Psoas muscle (tissue), 8 donors: Measurements from ENCODE around the gene MAMSTR. TPM values are rescaled to one million over a fixed set of nuclear protein-coding genes. Genes with fewer than 3 reads are reported as not detected.

ENCODE experiments used
- ATAC-seq, 4 donors: fragments of 200-7000 bp; cut with Tn5 transposase; one replicate each; pipeline ENCODE4 v1.9.1; 2020; ENCODE audit warnings: moderate library complexity in 3 of 4, mild to moderate bottlenecking in 2 of 4
- DNase-seq, 2 donors: peaks; one replicate each; pipeline ENCODE4 v3.0.0-alpha.2; 2020
- H3K27ac ChIP-seq: fragments of 200-600 bp; one replicate; pipeline ENCODE4 v1.8.0; 2022
- H3K27me3 ChIP-seq, 3 donors: fragments of 200-600 bp in 1 of 3; one replicate each; pipeline versions ENCODE4 v1.6.1 to v1.8.0; 2013 to 2022; ENCODE audit warnings: low read length in 2 of 3, mild to moderate bottlenecking in 2 of 3, moderate library complexity in 1 of 3; ENCODE audit not compliant: insufficient read depth in 3 of 3
- H3K36me3 ChIP-seq, 2 donors: fragments of 200-600 bp in 1 of 2; one replicate each; pipeline versions ENCODE4 v1.6.1 to v1.8.0; 2013 to 2022; ENCODE audit warnings: low read depth in 1 of 2, mild to moderate bottlenecking in 1 of 2, moderate library complexity in 1 of 2; ENCODE audit not compliant: insufficient read depth in 1 of 2
- H3K4me1 ChIP-seq: fragments of 200-600 bp; one replicate; pipeline ENCODE4 v1.8.0; 2022
- H3K4me3 ChIP-seq: fragments of 200-600 bp; one replicate; pipeline ENCODE4 v1.8.0; 2022; ENCODE audit warnings: mild to moderate bottlenecking
- H3K9me3 ChIP-seq: fragments of 200-600 bp; one replicate; pipeline ENCODE4 v1.8.0; 2022
- CTCF ChIP-seq: fragments of 200-600 bp; IDR thresholded peaks from one replicate; pipeline ENCODE4 v1.8.0; 2022; ENCODE audit warnings: antibody characterized with exemption
- WGBS, 3 donors: extraction: QIAGEN DNeasy Blood & Tissue Kit; methylation state at CpG; one replicate each; pipeline versions ENCODE4 v1.1.6 to v1.1.7; 2013; 5-methylcytosine and 5-hydroxymethylcytosine counted together
- intact Hi-C, 2 donors: fragments of 100-400 bp; cut with DNase I; formaldehyde crosslinking; loops; one replicate each; pipeline versions ENCODE4 v1.11.0 to v1.14.2; 2022
- polyA plus RNA-seq, 3 donors: library from polyadenylated mRNA; stranded (reverse); fragments of 200-250 nt; gene quantifications; one replicate each; pipeline ENCODE4 v1.2.3, GENCODE V29; 2013
- total RNA-seq, 4 donors: library from RNA; stranded (reverse); fragmentation: NEBNext Ultra II Directional in 2 of 4; extraction: Animal tissue kit (Norgen Biotek cat#: 25700) in 2 of 4; gene quantifications; one replicate each; pipeline versions ENCODE4 v1.2.1 to v1.2.4, GENCODE V29; 2021 to 2023
- donor health status: healthy with polysubstance abuse.
- donor health status: DM: no; HTN: no; CAD: no; lungs with moderate emphysema.
- donor health status: Bipolar disorder and iron deficiency.
- donor health status: healthy.
- donor health status: DM: yes; HTN: yes; CAD: no.
- donor health status: DM: no; HTN: no; CAD: no.
- donor health status: DM: no; HTN: no; CAD: no.
- donor health status: DM: yes; HTN: yes; CAD: no.

MAMSTR gene
- total and polyA plus RNA-seq, 7 donors, result 3.1 to 50.9 (median 10.5) TPM

GRCh38 chr19:48674216-48674809 lies 45.2 kb downstream of the MAMSTR start:
- TF ChIP-seq CTCF, result no peak
- peak in 1 of 4 donors; percentile 13 for ATAC-seq
- intact Hi-C loops, result loop anchor here (10.0 kb wide), 2 partner anchors 160 to 170 kb away; partner anchors contain the start of gene HSD17B14 (in 1 of the 2)
- Histone ChIP-seq H3K4me3 (no peak overlapping the region), H3K9me3 (no peaks in the 10 kb centered on the region), H3K27me3 (no peaks in the 10 kb centered on the region), H3K4me1 (peaks cover 9% of the 10 kb centered on the region), H3K27ac (no peak overlapping the region), H3K36me3 (no peaks in the 10 kb centered on the region)
- WGBS, 3 donors, result 90 to 91% (median 91%) methylated on average over 17 to 19 of the region's 19 CpGs
- DNase-seq, result no peak

GRCh38 chr19:48673436-48674100 lies 46.0 kb downstream of the MAMSTR start:
- DNase-seq (no peak), ATAC-seq (no peak)
- no peaks in the 10 kb centered on the region for H3K27me3 ChIP-seq
- intact Hi-C loops, result loop anchor here (10.0 kb wide), 2 partner anchors 161 to 171 kb away; partner anchors contain the start of gene HSD17B14 (in 1 of the 2)
- H3K4me3 ChIP-seq, result no peak overlapping the region
- no peaks in the 10 kb centered on the region for H3K9me3 ChIP-seq
- H3K4me1 ChIP-seq, result peaks cover 9% of the 10 kb centered on the region
- no peak overlapping the region for H3K27ac ChIP-seq
- no peak for TF ChIP-seq CTCF
- 78 to 83% (median 81%) methylated on average over 25 of the region's 25 CpGs for WGBS, 3 donors
- no peaks in the 10 kb centered on the region for H3K36me3 ChIP-seq

GRCh38 chr19:48672994-48673393 lies 46.5 kb downstream of the MAMSTR start, which contains the start of gene NTN5:
TSS of gene NTN5 (minus strand) at chr19:48673017. CDS start at chr19:48670986, 2,031 bp downstream.
- intact Hi-C loops, result loop anchor here (10.0 kb wide), 2 partner anchors 162 to 172 kb away; partner anchors contain the start of gene HSD17B14 (in 1 of the 2)
- no peak for TF ChIP-seq CTCF
- Histone ChIP-seq H3K27me3 (no peaks in the 10 kb centered on the region), H3K9me3 (no peaks in the 10 kb centered on the region), H3K4me3 (no peak within 1 kb of the TSS), H3K27ac (no peak within 1 kb of the TSS), H3K4me1 (peaks cover 9% of the 10 kb centered on the region), H3K36me3 (no peaks in the 10 kb centered on the region)
- DNase-seq (no peak), ATAC-seq (no peak)
- 83 to 87% (median 86%) methylated on average over 24 to 25 of the region's 25 CpGs for WGBS, 3 donors

- 78 to 92% (median 84%) methylated on average over 8 to 10 of the region's 10 CpGs for whole genome bisulfite sequencing, 3 donors
- no peak overlapping the region for H3K4me3 ChIP-seq
- no peak for ATAC-seq
- no peak for DNase-seq
- H3K9me3 ChIP-seq, result no peaks in the 10 kb centered on the region
- no peak for TF ChIP-seq CTCF
- H3K27ac ChIP-seq, result no peak overlapping the region
- intact Hi-C loops, result loop anchor here (10.0 kb wide), 2 partner anchors 163 to 173 kb away; partner anchors contain the start of gene HSD17B14 (in 1 of the 2)
- H3K27me3 ChIP-seq, result no peaks in the 10 kb centered on the region
- peaks cover 9% of the 10 kb centered on the region for H3K4me1 ChIP-seq
- H3K36me3 ChIP-seq, result no peaks in the 10 kb centered on the region
These were observed 48.0 kb downstream of the MAMSTR start for GRCh38 chr19:48671446-48671995.
